ENCODE results near the gene DDC. TPM values are rescaled to one million over a fixed set of nuclear protein-coding genes. Genes with fewer than 3 reads are reported as not detected.

Gene DDC
- total RNA-seq, 1 experiment from 2014 or later: not detected

- ChIA-PET CTCF (no interaction called here), RAD21 (ENCODE audit: low non-redundant PET in 1 of 2, low total read pairs in 2 of 2, uncharacterized antibody in 2 of 2, unreplicated experiment in 2 of 2) (no interaction called here), POLR2A (no interaction called here)
- Histone ChIP-seq H3K9me2 (ENCODE audit: insufficient read depth) (no peaks in the 10 kb centered on the region), H3K27me3 (ENCODE audit: insufficient read depth, low read length) (no peaks in the 10 kb centered on the region), H3K4me2 (ENCODE audit: low read length) (no peak overlapping the region), H3K9ac (ENCODE audit: low read length) (no peak overlapping the region), H4K20me1 (ENCODE audit: insufficient read depth) (no peaks in the 10 kb centered on the region), H3K36me3 (ENCODE audit: control insufficient read depth in 1 of 2, insufficient read depth in 2 of 2, low read length in 2 of 2) (no peaks in the 10 kb centered on the region), H3K4me3 (replicated peaks in 1 of 2; ENCODE audit: low read depth in 1 of 2, low read length in 2 of 2) (no peak overlapping the region), H2AFZ (ENCODE audit: low read depth, low read length, poor library complexity, severe bottlenecking) (no peak overlapping the region), H3K4me1 (ENCODE audit: control insufficient read depth in 1 of 2, insufficient read depth in 2 of 2, low read length in 2 of 2) (no peaks in the 10 kb centered on the region), H3K79me2 (ENCODE audit: insufficient read depth, low read length) (no peaks in the 10 kb centered on the region), H3K27ac (ENCODE audit: low read depth, low read length) (no peak overlapping the region), H3K9me3 (ENCODE audit: control insufficient read depth in 1 of 2, insufficient read depth in 1 of 2, low read depth in 1 of 2, low read length in 2 of 2) (no peaks in the 10 kb centered on the region)
- ATAC-seq (no peak), DNase-seq (ENCODE audit: low read depth, low spot score) (no peak)
- no peak for TF ChIP-seq SP1 (IDR thresholded peaks at IDR 0.05; ENCODE audit: low read depth)
- TF ChIP-seq ELF1 (IDR thresholded peaks at IDR 0.05; ENCODE audit: borderline replicate concordance, low read depth): no peak
- TF ChIP-seq EZH2 (IDR thresholded peaks at IDR 0.05): no peak
- TF ChIP-seq CBX3 (IDR thresholded peaks at IDR 0.05; ENCODE audit: low read depth): no peak
- no peak for TF ChIP-seq CTCF (IDR thresholded peaks at IDR 0.05 in 2 of 3, conservative IDR thresholded peaks at IDR 0.05 in 1 of 3; ENCODE audit: borderline replicate concordance in 1 of 3, insufficient read depth in 1 of 3, low read depth in 2 of 3, low read length in 2 of 3)
- TF ChIP-seq EGR1 (IDR thresholded peaks at IDR 0.05; ENCODE audit: low read depth): no peak
- no peak for TF ChIP-seq JUND (IDR thresholded peaks at IDR 0.05)
- TF ChIP-seq TCF7L2 (IDR thresholded peaks at IDR 0.05; ENCODE audit: borderline replicate concordance, extremely low read depth, insufficient read depth, insufficient read length): no peak
- no peak for TF ChIP-seq FOSL1 (IDR thresholded peaks at IDR 0.05; ENCODE audit: low read depth)
- no peak for TF ChIP-seq ZNF274 (IDR thresholded peaks at IDR 0.05; ENCODE audit: low read depth, low read length)
- no peak for TF ChIP-seq RAD21 (IDR thresholded peaks at IDR 0.05; ENCODE audit: low read depth)
- TF ChIP-seq EZH2phosphoT487 (IDR thresholded peaks at IDR 0.05; ENCODE audit: borderline replicate concordance): no peak
- TF ChIP-seq MAX (IDR thresholded peaks at IDR 0.05): no peak
- no peak for TF ChIP-seq SRF (IDR thresholded peaks at IDR 0.05; ENCODE audit: low read depth)
- no peak for TF ChIP-seq POLR2A (IDR thresholded peaks at IDR 0.05; ENCODE audit: borderline replicate concordance, extremely low read depth, insufficient read depth, insufficient read length)
- TF ChIP-seq REST (IDR thresholded peaks at IDR 0.05; ENCODE audit: low read depth): no peak
- no peak for TF ChIP-seq ATF3 (IDR thresholded peaks at IDR 0.05)
- no peak for TF ChIP-seq POLR2AphosphoS5 (IDR thresholded peaks at IDR 0.05; ENCODE audit: low read depth, low read length)
- no TSS peak for BruUV-seq (replicated peaks)
- intact Hi-C loops (cut with micrococcal nuclease): no loop called here
Observed at GRCh38 chr7:50479743-50480517, 85.3 kb downstream of the DDC start.

Measured in HCT116 (cell line).